DND-41 (cell line): ENCODE results near the gene HAPLN3.

Experiments
- ATAC-seq: fragments of 200-7000 bp; cut with Tn5 transposase; 3 replicates; pipeline ENCODE4 v1.9.1; 2021; ENCODE audit warnings: low read depth; ENCODE audit not compliant: insufficient read depth
- DNase-seq: peaks from one replicate; pipeline ENCODE4 v3.0.0-alpha.2; 2020
- H2AFZ ChIP-seq: 2 replicates; pipeline ENCODE4 v1.6.0; 2012; ENCODE audit warnings: low read depth, low read length
- H3K27ac ChIP-seq: 2 replicates; pipeline ENCODE4 v1.5.1; 2012; ENCODE audit warnings: low read length, inconsistent platforms
- H3K27me3 ChIP-seq: fragments of 200-600 bp; sonication (generic); 2 replicates; pipeline ENCODE4 v1.6.0; 2012; ENCODE audit warnings: low read length, mild to moderate bottlenecking, inconsistent platforms; ENCODE audit not compliant: insufficient read depth, poor library complexity
- H3K36me3 ChIP-seq: 2 replicates; pipeline ENCODE4 v1.5.1; 2012; ENCODE audit warnings: low read length, inconsistent platforms; ENCODE audit not compliant: insufficient read depth
- H3K4me1 ChIP-seq: 2 replicates; pipeline ENCODE4 v1.5.1; 2012; ENCODE audit warnings: mild to moderate bottlenecking, low read length; ENCODE audit not compliant: insufficient read depth
- H3K4me2 ChIP-seq: 2 replicates; pipeline ENCODE4 v1.6.0; 2012; ENCODE audit warnings: mild to moderate bottlenecking, moderate library complexity, low read length, inconsistent platforms; ENCODE audit not compliant: insufficient read depth
- H3K4me3 ChIP-seq, 2 experiments: fragments of 200-600 bp in 1 of 2; shearing (Covaris generic) in 1 of 2; 2 replicates each; pipeline ENCODE4 v1.5.1; 2012 to 2016; ENCODE audit warnings: inconsistent platforms in 2 of 2, low read length in 2 of 2, mild to moderate bottlenecking in 2 of 2, low read depth in 1 of 2, moderate library complexity in 1 of 2
- H3K79me2 ChIP-seq: 2 replicates; pipeline ENCODE4 v1.6.0; 2012; ENCODE audit warnings: low read length, inconsistent platforms; ENCODE audit not compliant: insufficient read depth
- H3K9ac ChIP-seq: 2 replicates; pipeline ENCODE4 v1.6.0; 2012; ENCODE audit warnings: low read depth, mild to moderate bottlenecking, inconsistent platforms, low read length, moderate library complexity
- H3K9me3 ChIP-seq: 2 replicates; pipeline ENCODE4 v1.5.1; 2012; ENCODE audit warnings: low read length, moderate library complexity, mild to moderate bottlenecking, inconsistent platforms; ENCODE audit not compliant: insufficient read depth, severe bottlenecking
- H4K20me1 ChIP-seq: 2 replicates; pipeline ENCODE4 v1.6.0; 2012; ENCODE audit warnings: low read length; ENCODE audit not compliant: insufficient read depth
- EZH2 ChIP-seq: IDR thresholded peaks from 3 replicates; pipeline ENCODE4 v1.6.1; 2012; ENCODE audit warnings: borderline replicate concordance, low read depth, mild to moderate bottlenecking, moderate library complexity, low read length, inconsistent platforms; ENCODE audit not compliant: severe bottlenecking
- TF ChIP-seq, protein P1 (sequence below): IDR thresholded peaks from 2 replicates; pipeline ENCODE4 v1.5.1; 2012; ENCODE audit warnings: borderline replicate concordance, low read length, moderate library complexity, mild to moderate bottlenecking; ENCODE audit not compliant: poor library complexity, severe bottlenecking; ENCODE audit errors: extremely low read depth

HAPLN3 gene

DNA sequence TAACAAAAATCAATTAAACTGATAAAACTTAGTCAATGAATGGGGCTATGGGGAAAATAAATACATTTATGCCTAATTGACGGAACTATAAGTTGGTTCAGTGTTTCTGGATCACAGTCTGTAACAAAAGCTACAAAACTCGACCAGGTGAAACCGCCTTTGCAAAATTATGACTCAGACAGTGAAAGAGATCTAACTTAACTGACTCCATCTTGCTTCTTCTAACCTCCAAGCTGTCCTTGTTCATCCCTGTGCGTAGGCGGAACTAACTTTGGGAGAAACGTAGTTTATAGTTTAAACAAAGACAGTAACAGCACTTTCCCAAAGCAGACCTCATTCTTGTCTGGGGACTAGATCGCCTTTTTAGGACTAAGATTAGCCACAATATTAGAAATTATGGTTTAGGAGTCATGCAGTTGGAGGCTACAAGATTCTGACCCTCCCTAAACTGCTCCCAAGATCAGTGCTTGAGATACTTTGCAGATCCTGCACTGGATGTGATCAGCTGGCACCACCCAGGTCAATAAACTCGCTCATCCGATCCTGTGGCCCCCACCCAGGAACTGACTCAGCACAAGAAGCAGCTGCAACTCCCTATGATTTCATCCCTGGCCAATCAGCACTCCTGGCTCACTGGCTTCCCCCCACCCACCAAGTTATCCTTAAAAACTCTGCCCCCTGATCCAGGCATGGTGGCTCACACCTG, 25.0 kb upstream of the HAPLN3 start:
- DNase-seq (no peak), ATAC-seq (no peak)
- Histone ChIP-seq H3K9ac (no peak overlapping the region), H3K36me3 (no peaks in the 10 kb centered on the region), H4K20me1 (no peaks in the 10 kb centered on the region), H3K9me3 (no peaks in the 10 kb centered on the region), H3K4me2 (no peak overlapping the region), H3K27me3 (no peaks in the 10 kb centered on the region), H3K79me2 (no peaks in the 10 kb centered on the region), H3K4me3 (no peak overlapping the region), H2AFZ (no peak overlapping the region), H3K4me1 (no peaks in the 10 kb centered on the region), H3K27ac (no peak overlapping the region)
- TF ChIP-seq, protein P1, sequence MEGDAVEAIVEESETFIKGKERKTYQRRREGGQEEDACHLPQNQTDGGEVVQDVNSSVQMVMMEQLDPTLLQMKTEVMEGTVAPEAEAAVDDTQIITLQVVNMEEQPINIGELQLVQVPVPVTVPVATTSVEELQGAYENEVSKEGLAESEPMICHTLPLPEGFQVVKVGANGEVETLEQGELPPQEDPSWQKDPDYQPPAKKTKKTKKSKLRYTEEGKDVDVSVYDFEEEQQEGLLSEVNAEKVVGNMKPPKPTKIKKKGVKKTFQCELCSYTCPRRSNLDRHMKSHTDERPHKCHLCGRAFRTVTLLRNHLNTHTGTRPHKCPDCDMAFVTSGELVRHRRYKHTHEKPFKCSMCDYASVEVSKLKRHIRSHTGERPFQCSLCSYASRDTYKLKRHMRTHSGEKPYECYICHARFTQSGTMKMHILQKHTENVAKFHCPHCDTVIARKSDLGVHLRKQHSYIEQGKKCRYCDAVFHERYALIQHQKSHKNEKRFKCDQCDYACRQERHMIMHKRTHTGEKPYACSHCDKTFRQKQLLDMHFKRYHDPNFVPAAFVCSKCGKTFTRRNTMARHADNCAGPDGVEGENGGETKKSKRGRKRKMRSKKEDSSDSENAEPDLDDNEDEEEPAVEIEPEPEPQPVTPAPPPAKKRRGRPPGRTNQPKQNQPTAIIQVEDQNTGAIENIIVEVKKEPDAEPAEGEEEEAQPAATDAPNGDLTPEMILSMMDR = no peak
- TF ChIP-seq EZH2 = no peak

DNA sequence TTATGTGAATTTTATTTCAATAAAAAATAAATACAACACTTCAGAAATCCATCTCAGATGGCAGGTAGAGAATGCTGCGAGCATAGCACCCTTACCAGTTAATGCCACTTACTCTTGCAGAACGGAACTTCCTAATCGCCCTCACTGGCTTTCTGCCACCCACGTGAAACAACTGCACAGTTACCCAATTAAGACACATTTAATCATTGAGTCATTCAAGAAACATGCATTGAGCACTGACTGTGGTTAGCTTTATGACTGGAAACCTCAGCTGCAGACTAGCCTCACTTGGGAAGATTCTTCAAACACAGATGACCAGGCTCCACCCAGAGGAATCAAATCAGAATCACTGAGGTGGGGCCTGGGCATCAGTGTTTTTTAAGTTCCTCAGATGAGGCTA, 23.4 kb upstream of the HAPLN3 start:
- H2AFZ ChIP-seq = no peak overlapping the region
- H3K27me3 ChIP-seq = no peaks in the 10 kb centered on the region
- H3K36me3 ChIP-seq = no peaks in the 10 kb centered on the region
- H3K9ac ChIP-seq = no peak overlapping the region
- no peak for TF ChIP-seq EZH2
- TF ChIP-seq, protein P1 = no peak
- H3K4me1 ChIP-seq = peaks cover 5% of the 10 kb centered on the region
- no peak overlapping the region for H3K4me2 ChIP-seq
- H4K20me1 ChIP-seq = no peaks in the 10 kb centered on the region
- H3K79me2 ChIP-seq = no peaks in the 10 kb centered on the region
- H3K4me3 ChIP-seq = no peak overlapping the region
- H3K9me3 ChIP-seq = no peaks in the 10 kb centered on the region
- DNase-seq (no peak), ATAC-seq (no peak)
- no peak overlapping the region for H3K27ac ChIP-seq

DNA sequence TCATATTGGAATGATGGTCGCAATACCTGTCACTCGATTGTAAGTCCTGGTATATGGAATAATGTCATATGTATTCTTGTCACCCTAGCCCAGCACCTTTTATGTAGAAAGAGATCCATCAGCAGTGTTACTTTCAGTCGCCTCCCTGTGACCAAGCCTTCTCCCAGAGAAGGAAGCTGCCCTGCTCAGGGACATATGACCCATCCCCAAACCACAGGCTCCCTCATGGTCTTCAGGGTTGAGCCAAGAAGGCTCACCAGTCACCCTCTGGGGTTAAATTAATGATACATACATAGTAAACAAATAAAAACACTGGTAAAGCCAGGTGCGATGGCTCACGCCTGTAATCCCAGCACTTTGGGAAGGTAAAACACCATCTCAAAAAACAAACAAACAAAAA, 22.4 kb upstream of the HAPLN3 start:
- H3K4me2 ChIP-seq = no peak overlapping the region
- no peak overlapping the region for H3K27ac ChIP-seq

More for the DNA sequence above, 22.4 kb upstream of the HAPLN3 start:
- Histone ChIP-seq H3K9ac (no peak overlapping the region), H3K4me1 (peaks cover 9% of the 10 kb centered on the region), H3K4me3 (no peak overlapping the region), H3K9me3 (no peaks in the 10 kb centered on the region), H3K27me3 (no peaks in the 10 kb centered on the region), H3K79me2 (peaks cover 2% of the 10 kb centered on the region), H2AFZ (no peak overlapping the region), H3K36me3 (no peaks in the 10 kb centered on the region; the same call in 1 of the 2 replicates), H4K20me1 (no peaks in the 10 kb centered on the region)
- TF ChIP-seq, protein P1 = no peak
- TF ChIP-seq EZH2 = no peak
- DNase-seq (no peak), ATAC-seq (no peak)
